WTC11 (cell line): Measurements from ENCODE around the gene SH2D3C.

Experiments used
- CREB1 ChIP-seq: sonication (generic); formaldehyde crosslinking; IDR thresholded peaks from 2 replicates; pipeline ENCODE4 v1.8.0; 2023; ENCODE audit warnings: mild to moderate bottlenecking, missing genetic modification reagents
- CTCF ChIP-seq: fragments of 200-600 bp; IDR thresholded peaks from 2 replicates; pipeline ENCODE4 v1.8.0; 2022; ENCODE audit warnings: antibody characterized with exemption
- ELF4 ChIP-seq: sonication (generic); formaldehyde crosslinking; IDR thresholded peaks from 2 replicates; pipeline ENCODE4 v1.8.1; 2022; ENCODE audit warnings: low read depth, mild to moderate bottlenecking, moderate library complexity, missing genetic modification reagents
- NFYB ChIP-seq: sonication (generic); formaldehyde crosslinking; conservative IDR thresholded peaks from 2 replicates; pipeline ENCODE4 v1.8.0; 2022; ENCODE audit warnings: low read depth, missing genetic modification reagents
- PRRX2 ChIP-seq: fragments of 250-450 bp; sonication (Bioruptor Pico); IDR thresholded peaks from 2 replicates; pipeline ENCODE4 v1.8.0; 2021; ENCODE audit warnings: mild to moderate bottlenecking
- TEAD1 ChIP-seq: sonication (generic); formaldehyde crosslinking; IDR thresholded peaks from 2 replicates; pipeline ENCODE4 v1.8.0; 2022; ENCODE audit warnings: mild to moderate bottlenecking, missing genetic modification reagents
- ZNF138 ChIP-seq: sonication (generic); formaldehyde crosslinking; conservative IDR thresholded peaks from 2 replicates; pipeline ENCODE4 v1.8.1; 2022; ENCODE audit warnings: mild to moderate bottlenecking, moderate library complexity, missing genetic modification reagents
- TF ChIP-seq, protein P1 (sequence below): sonication (generic); formaldehyde crosslinking; IDR thresholded peaks from 2 replicates; pipeline ENCODE4 v1.8.1; 2022; ENCODE audit warnings: low read depth, missing genetic modification reagents, borderline replicate concordance
- TF ChIP-seq, protein P2 (sequence below): sonication (generic); formaldehyde crosslinking; IDR thresholded peaks from 2 replicates; pipeline ENCODE4 v1.8.0; 2023; ENCODE audit warnings: mild to moderate bottlenecking, missing genetic modification reagents

DNA sequence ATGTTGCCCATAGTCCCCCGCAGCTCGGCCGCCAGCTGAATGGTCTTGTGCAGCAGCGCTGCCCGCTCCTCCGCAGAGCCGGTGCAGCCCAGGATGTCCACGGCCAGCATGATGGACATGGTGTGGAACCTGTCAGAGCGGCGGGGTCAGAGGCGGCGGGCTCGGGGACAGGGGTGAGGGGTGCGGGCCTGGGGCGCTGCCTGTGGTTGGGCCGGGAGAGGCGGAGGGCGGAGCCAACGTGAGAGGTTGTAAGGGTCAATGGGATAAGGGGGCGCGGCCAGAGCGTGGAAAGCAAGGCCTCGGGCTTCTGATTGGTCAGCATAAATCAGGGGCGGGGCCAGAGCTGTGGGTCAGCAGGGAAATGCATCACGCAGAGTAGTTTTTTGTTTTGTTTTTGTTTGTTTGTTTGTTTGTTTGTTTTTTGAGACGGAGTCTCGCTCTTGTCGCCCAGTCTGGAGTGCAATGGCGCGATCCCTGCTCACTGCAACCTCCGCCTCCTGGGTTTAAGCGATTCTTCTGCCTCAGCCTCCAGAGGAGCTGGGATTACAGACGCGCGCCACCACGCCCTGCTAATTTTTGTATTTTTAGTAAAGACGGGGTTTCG, 36.5 kb downstream of the SH2D3C start:
- TF ChIP-seq CTCF (no peak), NFYB (CRISPR knock-in tag) (peak; percentile 81), PRRX2 (no peak), ELF4 (CRISPR knock-in tag) (no peak), ZNF138 (CRISPR knock-in tag) (no peak), CREB1 (CRISPR knock-in tag) (no peak), TEAD1 (CRISPR knock-in tag) (no peak)
- TF ChIP-seq, protein P1, sequence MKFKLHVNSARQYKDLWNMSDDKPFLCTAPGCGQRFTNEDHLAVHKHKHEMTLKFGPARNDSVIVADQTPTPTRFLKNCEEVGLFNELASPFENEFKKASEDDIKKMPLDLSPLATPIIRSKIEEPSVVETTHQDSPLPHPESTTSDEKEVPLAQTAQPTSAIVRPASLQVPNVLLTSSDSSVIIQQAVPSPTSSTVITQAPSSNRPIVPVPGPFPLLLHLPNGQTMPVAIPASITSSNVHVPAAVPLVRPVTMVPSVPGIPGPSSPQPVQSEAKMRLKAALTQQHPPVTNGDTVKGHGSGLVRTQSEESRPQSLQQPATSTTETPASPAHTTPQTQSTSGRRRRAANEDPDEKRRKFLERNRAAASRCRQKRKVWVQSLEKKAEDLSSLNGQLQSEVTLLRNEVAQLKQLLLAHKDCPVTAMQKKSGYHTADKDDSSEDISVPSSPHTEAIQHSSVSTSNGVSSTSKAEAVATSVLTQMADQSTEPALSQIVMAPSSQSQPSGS (CRISPR knock-in tag), result no peak; the same call in 1 of the 2 replicates
- TF ChIP-seq, protein P2, sequence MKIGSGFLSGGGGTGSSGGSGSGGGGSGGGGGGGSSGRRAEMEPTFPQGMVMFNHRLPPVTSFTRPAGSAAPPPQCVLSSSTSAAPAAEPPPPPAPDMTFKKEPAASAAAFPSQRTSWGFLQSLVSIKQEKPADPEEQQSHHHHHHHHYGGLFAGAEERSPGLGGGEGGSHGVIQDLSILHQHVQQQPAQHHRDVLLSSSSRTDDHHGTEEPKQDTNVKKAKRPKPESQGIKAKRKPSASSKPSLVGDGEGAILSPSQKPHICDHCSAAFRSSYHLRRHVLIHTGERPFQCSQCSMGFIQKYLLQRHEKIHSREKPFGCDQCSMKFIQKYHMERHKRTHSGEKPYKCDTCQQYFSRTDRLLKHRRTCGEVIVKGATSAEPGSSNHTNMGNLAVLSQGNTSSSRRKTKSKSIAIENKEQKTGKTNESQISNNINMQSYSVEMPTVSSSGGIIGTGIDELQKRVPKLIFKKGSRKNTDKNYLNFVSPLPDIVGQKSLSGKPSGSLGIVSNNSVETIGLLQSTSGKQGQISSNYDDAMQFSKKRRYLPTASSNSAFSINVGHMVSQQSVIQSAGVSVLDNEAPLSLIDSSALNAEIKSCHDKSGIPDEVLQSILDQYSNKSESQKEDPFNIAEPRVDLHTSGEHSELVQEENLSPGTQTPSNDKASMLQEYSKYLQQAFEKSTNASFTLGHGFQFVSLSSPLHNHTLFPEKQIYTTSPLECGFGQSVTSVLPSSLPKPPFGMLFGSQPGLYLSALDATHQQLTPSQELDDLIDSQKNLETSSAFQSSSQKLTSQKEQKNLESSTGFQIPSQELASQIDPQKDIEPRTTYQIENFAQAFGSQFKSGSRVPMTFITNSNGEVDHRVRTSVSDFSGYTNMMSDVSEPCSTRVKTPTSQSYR (CRISPR knock-in tag), result no peak
